B cell (primary cell): Measurements from ENCODE around the gene DHDDS. TPM values are rescaled to one million over a fixed set of nuclear protein-coding genes. Genes with fewer than 3 reads are reported as not detected.

Experiments
- ATAC-seq: fragments of 200-7000 bp; cut with Tn5 transposase; one replicate; pipeline ENCODE4 v1.10.0; 2021; ENCODE audit warnings: low read depth, mild to moderate bottlenecking, moderate number of reproducible peaks, moderate library complexity
- CTCF ChIA-PET: fragments of 350-600 bp; sonication (Branson Sonifier 250); formaldehyde crosslinking; loops from one replicate; lab custom pipeline; 2021; ENCODE audit warnings: antibody characterized with exemption, inconsistent platforms; lab: Charles Lee
- POLR2A ChIA-PET: fragments of 350-600 bp; sonication (Branson Sonifier 250); formaldehyde crosslinking; loops from one replicate; lab custom pipeline; 2021; ENCODE audit warnings: antibody characterized with exemption; lab: Charles Lee
- DNase-seq: peaks from one replicate; pipeline ENCODE4 v3.0.0; 2013
- H2AFZ ChIP-seq: 2 replicates; pipeline ENCODE4 v1.6.1; 2012; ENCODE audit warnings: mild to moderate bottlenecking, low read depth, low read length; ENCODE audit not compliant: insufficient read depth, poor library complexity, severe bottlenecking
- H3K27ac ChIP-seq, 2 donors: 1 replicate in 1 of 2; 2 replicates in 1 of 2; pipeline ENCODE4 v1.5.1; 2012 to 2013; ENCODE audit warnings: low read length in 2 of 2, mild to moderate bottlenecking in 2 of 2, moderate library complexity in 1 of 2
- H3K27me3 ChIP-seq, 4 experiments: fragments of 200-600 bp in 1 of 4; sonication (generic) in 1 of 4; replicated peaks in 1 of 4; 1 replicate in 2 of 4; 2 replicates in 2 of 4; pipeline versions ENCODE4 v1.6.1 to v1.7.0; 2013 to 2016; ENCODE audit warnings: low read length in 3 of 4, mild to moderate bottlenecking in 2 of 4, mixed read lengths in 1 of 4, moderate library complexity in 1 of 4; ENCODE audit not compliant: insufficient read depth in 4 of 4, control insufficient read depth in 3 of 4; ENCODE audit errors: control extremely low read depth in 1 of 4
- H3K36me3 ChIP-seq, 2 experiments: replicated peaks in 1 of 2; 1 replicate in 1 of 2; 2 replicates in 1 of 2; pipeline versions ENCODE4 v1.6.1 to v1.7.1; 2013; ENCODE audit warnings: low read length in 1 of 2; ENCODE audit not compliant: insufficient read depth in 2 of 2, control insufficient read depth in 1 of 2; ENCODE audit errors: control extremely low read depth in 1 of 2, extremely low read depth in 1 of 2
- H3K4me1 ChIP-seq, 2 donors: fragments of 200-600 bp in 1 of 2; sonication (generic) in 1 of 2; 1 replicate in 1 of 2; 2 replicates in 1 of 2; pipeline versions ENCODE4 v1.5.1 to v1.6.1; 2013 to 2017; ENCODE audit warnings: low read length in 2 of 2; ENCODE audit not compliant: control insufficient read depth in 2 of 2, insufficient read depth in 2 of 2
- H3K4me2 ChIP-seq: replicated peaks from 2 replicates; pipeline ENCODE3; 2012; ENCODE audit warnings: mild to moderate bottlenecking, low read depth, low read length; ENCODE audit not compliant: poor library complexity, severe bottlenecking
- H3K4me3 ChIP-seq, 5 experiments: fragments of 200-600 bp in 1 of 5; sonication (generic) in 1 of 5; 1 replicate in 3 of 5; 2 replicates in 2 of 5; pipeline versions ENCODE4 v1.5.1 to v1.7.0; 2011 to 2016; ENCODE audit warnings: low read length in 4 of 5, mild to moderate bottlenecking in 4 of 5, low read depth in 2 of 5, control low read depth in 1 of 5, moderate library complexity in 1 of 5; ENCODE audit not compliant: insufficient read depth in 1 of 5; ENCODE audit errors: control extremely low read depth in 1 of 5, extremely low read depth in 1 of 5
- H3K79me2 ChIP-seq: fragments of 200-600 bp; sonication (generic); one replicate; pipeline ENCODE4 v1.6.0; 2016; ENCODE audit warnings: low read length; ENCODE audit not compliant: control insufficient read depth, insufficient read depth
- H3K9ac ChIP-seq: fragments of 200-600 bp; sonication (generic); 2 replicates; pipeline ENCODE4 v1.6.1; 2017; ENCODE audit warnings: mild to moderate bottlenecking, low read length, moderate library complexity
- H3K9me3 ChIP-seq, 3 donors: one replicate each; pipeline versions ENCODE4 v1.6.1 to v1.7.1; 2013; ENCODE audit warnings: low read length in 2 of 3; ENCODE audit not compliant: control insufficient read depth in 2 of 3, insufficient read depth in 1 of 3; ENCODE audit errors: control extremely low read depth in 1 of 3
- H4K20me1 ChIP-seq: 2 replicates; pipeline ENCODE4 v1.6.0; 2012; ENCODE audit warnings: mild to moderate bottlenecking, low read length; ENCODE audit not compliant: insufficient read depth, control insufficient read depth, poor library complexity, severe bottlenecking
- H3K27ac Mint-ChIP-seq: one replicate; pipeline ENCODE4 v1.8.0; 2021; ENCODE audit warnings: mixed read lengths
- H3K27me3 Mint-ChIP-seq: one replicate; pipeline ENCODE4 v1.8.0; 2021; ENCODE audit warnings: mixed read lengths
- H3K4me1 Mint-ChIP-seq: one replicate; pipeline ENCODE4 v1.8.0; 2021; ENCODE audit warnings: mixed read lengths
- H3K4me3 Mint-ChIP-seq: one replicate; pipeline ENCODE4 v1.8.0; 2021; ENCODE audit warnings: mixed read lengths
- H3K9me3 Mint-ChIP-seq: one replicate; pipeline ENCODE4 v1.8.0; 2022; ENCODE audit warnings: mixed read lengths; ENCODE audit not compliant: insufficient read depth
- CTCF ChIP-seq: fragments of 200-600 bp; IDR thresholded peaks from one replicate; pipeline ENCODE4 v1.8.0; 2022; ENCODE audit warnings: antibody characterized with exemption, mild to moderate bottlenecking
- EZH2 ChIP-seq: IDR thresholded peaks from 2 replicates; pipeline ENCODE4 v1.6.1; 2012; ENCODE audit warnings: borderline replicate concordance, low read depth, mild to moderate bottlenecking, moderate library complexity, low read length; ENCODE audit not compliant: insufficient read depth, poor library complexity, severe bottlenecking
- WGBS: methylation state at CpG from one replicate; pipeline ENCODE4 v1.1.5; 2013; ENCODE audit warnings: missing lambda C conversion rate; ENCODE audit not compliant: insufficient coverage; 5-methylcytosine and 5-hydroxymethylcytosine counted together
- intact Hi-C: fragments of 100-400 bp; cut with micrococcal nuclease; formaldehyde crosslinking; loops from one replicate; pipeline ENCODE4 v1.10.0; 2022
- polyA plus RNA-seq: library from polyadenylated mRNA; depleted of rRNA; stranded (reverse); fragments of >200 nt; gene quantifications from 2 replicates; pipeline ENCODE4 v1.2.3, GENCODE V29; 2012
- total RNA-seq, 2 donors: library from RNA; stranded (reverse); fragments of 120-200 nt in 1 of 2; gene quantifications; 1 replicate in 1 of 2; 2 replicates in 1 of 2; pipeline versions ENCODE4 v1.2.3 to v1.2.4, GENCODE V29; 2013 to 2022

Gene DHDDS
- total and polyA plus RNA-seq, 2 donors (not counting 1 experiment from before 2014, with no cell fraction given): 20.4 to 54.2 TPM

GRCh38 chr1:26387447-26387846 lies 44.7 kb upstream of the DHDDS start:
- Histone ChIP-seq H4K20me1 (no peaks in the 10 kb centered on the region), H3K36me3 (no peaks in the 10 kb centered on the region), H3K27ac (no peak overlapping the region), H3K4me1 (no peaks in the 10 kb centered on the region), H3K27me3 (peaks cover 0 to 3% (median under 1%) of the 10 kb centered on the region in 4 experiments), H3K9ac (no peak overlapping the region), H3K4me3 (no peak overlapping the region), H3K4me2 (no peak overlapping the region), H2AFZ (no peak overlapping the region), H3K79me2 (no peaks in the 10 kb centered on the region), H3K9me3 (no peaks in the 10 kb centered on the region)
- Mint-ChIP-seq H3K4me3 (no peak overlapping the region), H3K27me3 (peaks cover 19% of the 10 kb centered on the region), H3K27ac (no peak overlapping the region), H3K4me1 (peaks cover 2% of the 10 kb centered on the region), H3K9me3 (no peaks in the 10 kb centered on the region)
- POLR2A ChIA-PET: no interaction called here
- TF ChIP-seq EZH2 (no peak), CTCF (no peak)
- intact Hi-C loops: no loop called here
- ATAC-seq (no peak), DNase-seq (no peak)
- CTCF ChIA-PET: no interaction called here
- 100% methylated on average over 2 of the region's 7 CpGs for WGBS

GRCh38 chr1:26388791-26389445 lies 43.2 kb upstream of the DHDDS start:
- Mint-ChIP-seq H3K4me3 (no peak overlapping the region), H3K27ac (no peak overlapping the region), H3K9me3 (no peaks in the 10 kb centered on the region), H3K4me1 (peaks cover 2% of the 10 kb centered on the region), H3K27me3 (peaks cover 24% of the 10 kb centered on the region)
- H3K27ac ChIP-seq: no peak overlapping the region
- no peak overlapping the region for H3K4me2 ChIP-seq
- no peaks in the 10 kb centered on the region for H3K4me1 ChIP-seq
- no peaks in the 10 kb centered on the region for H3K36me3 ChIP-seq
- H4K20me1 ChIP-seq: no peaks in the 10 kb centered on the region
- no peaks in the 10 kb centered on the region for H3K9me3 ChIP-seq
- H3K4me3 ChIP-seq: no peak overlapping the region
- intact Hi-C loops: no loop called here
- POLR2A ChIA-PET: no interaction called here
- H2AFZ ChIP-seq: no peak overlapping the region
- CTCF ChIA-PET: no interaction called here
- WGBS: 87% methylated on average over 7 of the region's 7 CpGs
- no peak overlapping the region for H3K9ac ChIP-seq
- TF ChIP-seq CTCF (no peak), EZH2 (no peak)
- no peak for ATAC-seq
- no peak for DNase-seq
- no peaks in the 10 kb centered on the region for H3K79me2 ChIP-seq
- peaks cover 0 to 3% (median 1%) of the 10 kb centered on the region in 4 experiments for H3K27me3 ChIP-seq
